GM19467 (cell line): ENCODE measurements around the gene TMEM135.
"Not testable (repeated sequence)": the region's sequence is repeated elsewhere in the genome, so short reads cannot be mapped to it uniquely, and the experiment has no call there.

Experiments used
- ATAC-seq: cut with Tn5 transposase; IDR thresholded peaks from one replicate; pipeline ENCODE4 v1.9.1; 2021; ENCODE audit warnings: mild to moderate bottlenecking, moderate library complexity; ENCODE audit not compliant: unreplicated experiment

Gene TMEM135

DNA sequence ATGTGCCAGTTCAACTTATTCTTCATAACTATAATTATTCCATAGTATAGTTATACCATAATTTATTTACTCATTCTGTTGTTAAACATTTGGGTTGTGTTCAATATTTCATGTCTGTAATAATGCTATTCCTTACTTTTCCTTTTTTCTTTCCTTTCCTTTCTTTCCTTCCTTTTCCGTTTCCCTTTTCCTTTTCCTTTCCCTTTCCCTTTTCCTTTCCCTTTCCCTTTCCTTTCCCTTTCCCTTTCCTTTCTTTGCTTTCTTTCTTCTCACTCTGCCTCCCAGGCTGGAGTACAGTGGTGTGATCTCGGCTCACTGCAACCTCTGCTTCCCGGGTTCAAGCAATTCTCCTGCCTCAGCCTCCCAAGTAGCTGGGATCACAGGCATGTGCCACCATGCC lies 151.2 kb downstream of the TMEM135 start:
- not testable (repeated sequence) for ATAC-seq

DNA sequence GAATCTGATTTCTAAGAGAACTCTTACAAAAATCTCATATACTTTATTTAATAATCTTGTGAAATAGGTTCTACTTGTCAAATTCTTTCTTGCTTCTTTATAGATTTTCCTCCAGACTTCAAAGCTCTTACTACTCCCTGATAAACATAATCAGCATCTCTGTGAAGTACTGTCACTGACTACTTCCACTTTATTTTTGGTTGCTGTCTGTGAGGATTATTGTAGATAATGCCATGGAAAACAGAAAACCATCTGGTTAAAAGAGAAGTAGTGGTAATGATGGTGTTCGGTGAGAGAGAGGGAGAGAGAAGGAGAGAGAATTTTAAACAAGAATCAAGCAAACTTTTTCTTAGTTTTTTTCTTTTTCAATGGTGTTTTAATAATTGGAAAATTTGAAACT lies 152.3 kb downstream of the TMEM135 start:
- ATAC-seq, result no peak

DNA sequence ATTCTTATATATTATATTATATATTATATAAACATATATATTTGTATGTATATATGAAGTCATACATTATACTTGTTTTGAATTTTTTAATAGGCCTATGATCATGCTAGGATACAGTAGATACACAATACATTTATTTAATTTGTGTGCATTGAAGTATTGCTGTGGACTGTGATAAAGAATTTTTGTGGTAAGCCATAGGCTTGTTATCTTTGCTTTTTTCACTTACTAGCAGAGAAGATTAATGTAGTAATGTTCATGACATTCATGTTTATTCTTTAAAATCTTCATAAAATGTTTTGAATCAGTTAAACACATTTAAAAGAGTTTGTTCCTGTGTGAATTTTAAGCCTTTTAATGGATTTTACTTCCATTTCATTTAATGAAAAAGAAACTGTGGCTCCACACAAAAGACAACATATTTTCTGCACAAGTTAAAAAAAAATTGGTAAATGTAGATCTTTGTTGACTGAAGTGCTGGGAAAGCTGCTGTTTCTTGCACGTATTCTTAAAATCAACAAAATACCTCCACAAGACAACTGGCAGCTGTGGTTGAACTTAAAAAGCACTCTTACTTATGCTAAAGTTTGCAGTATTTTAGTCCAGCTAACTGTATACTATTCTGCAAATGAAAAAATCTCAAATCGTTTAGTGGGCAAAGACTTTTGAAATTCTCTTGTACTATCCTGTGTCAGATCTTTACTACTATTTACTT lies 156.2 kb downstream of the TMEM135 start:
- ATAC-seq, result no peak

DNA sequence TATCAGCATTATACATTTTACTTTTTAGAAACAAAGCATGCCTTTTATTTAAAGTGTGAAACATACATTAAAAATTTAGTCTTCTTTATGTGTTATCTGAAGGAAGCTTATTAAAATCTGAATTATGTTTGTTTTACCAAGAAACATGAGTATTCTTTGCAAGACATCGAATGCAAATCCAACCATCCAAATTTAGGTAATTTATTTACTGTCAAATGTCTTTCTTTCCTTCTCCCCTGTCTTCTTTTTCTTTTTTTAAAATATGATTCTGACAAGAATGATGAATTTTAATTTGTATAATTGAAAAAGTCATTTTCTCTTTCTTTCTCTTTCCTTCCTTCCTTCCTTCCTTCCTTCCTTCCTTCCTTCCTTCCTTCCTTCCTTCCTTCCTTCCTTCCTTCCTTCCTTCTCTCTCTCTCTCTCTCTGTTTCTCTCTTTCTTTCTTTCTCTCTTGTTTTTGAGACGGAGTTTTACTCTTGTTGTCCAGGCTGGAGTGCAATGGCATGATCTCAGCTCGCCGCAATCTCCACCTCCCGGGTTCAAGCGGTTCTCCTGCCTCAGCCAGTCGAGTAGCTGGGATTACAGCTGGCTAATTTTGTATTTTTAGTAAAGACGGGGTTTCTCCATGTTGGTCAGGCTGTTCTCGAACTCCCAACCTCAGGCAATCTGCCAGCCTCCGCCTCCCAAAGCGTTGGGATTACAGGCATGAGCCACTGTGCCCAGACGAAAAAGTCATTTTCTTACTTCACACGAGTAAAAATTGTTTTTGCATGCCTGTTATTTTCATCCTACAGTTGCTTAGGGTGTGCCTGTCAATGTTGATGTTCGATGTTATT lies 157.5 kb downstream of the TMEM135 start:
- ATAC-seq, result no peak

DNA sequence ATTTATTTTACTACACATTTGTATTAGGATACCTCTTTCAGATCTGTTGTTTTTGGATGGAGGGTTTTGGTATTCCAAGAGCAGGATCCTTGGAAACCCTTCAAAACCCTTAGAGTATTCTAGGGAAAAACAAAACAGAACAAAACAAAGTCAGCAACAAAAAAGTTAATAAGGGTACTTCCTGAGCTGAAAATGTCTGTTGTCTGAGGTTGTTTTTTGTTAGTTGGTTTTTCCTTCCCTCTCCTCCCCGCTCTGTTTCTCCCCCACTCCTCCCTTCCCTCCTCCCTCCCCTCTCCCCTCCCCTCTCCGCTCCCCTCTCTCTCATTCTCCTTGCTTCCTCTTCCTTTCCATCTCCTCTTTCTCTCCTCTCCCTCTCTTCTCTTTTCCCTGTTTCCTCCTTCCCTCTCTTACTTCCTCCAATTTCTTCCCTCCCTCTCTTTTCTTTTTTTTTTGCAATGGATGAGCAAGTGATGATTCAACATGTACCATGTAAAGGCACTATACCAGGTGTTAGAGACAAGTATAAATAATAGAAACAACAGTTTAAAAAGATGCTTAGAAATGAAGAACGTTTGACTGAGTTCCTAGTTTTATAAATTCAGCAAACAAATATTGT lies 160.6 kb downstream of the TMEM135 start:
- ATAC-seq, result no peak

DNA sequence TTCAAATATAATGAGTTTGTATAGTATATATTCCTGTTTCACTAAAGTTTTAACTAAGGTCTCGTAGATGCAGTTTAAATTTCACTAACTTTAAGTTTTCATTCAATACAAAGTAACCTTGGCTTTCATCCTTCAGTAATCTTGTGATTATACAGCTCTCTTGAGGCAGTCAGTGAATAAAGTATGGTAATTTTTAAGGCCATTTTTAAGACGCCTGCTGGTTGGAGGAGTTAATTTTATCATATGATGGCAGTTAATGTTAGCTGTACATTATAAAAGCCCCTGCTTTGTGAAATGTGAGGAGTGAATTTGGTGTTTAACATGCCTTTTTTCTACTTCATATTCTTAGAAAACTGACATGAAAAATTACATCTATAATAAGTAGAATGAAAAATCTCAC lies 163.6 kb downstream of the TMEM135 start:
- no peak for ATAC-seq

DNA sequence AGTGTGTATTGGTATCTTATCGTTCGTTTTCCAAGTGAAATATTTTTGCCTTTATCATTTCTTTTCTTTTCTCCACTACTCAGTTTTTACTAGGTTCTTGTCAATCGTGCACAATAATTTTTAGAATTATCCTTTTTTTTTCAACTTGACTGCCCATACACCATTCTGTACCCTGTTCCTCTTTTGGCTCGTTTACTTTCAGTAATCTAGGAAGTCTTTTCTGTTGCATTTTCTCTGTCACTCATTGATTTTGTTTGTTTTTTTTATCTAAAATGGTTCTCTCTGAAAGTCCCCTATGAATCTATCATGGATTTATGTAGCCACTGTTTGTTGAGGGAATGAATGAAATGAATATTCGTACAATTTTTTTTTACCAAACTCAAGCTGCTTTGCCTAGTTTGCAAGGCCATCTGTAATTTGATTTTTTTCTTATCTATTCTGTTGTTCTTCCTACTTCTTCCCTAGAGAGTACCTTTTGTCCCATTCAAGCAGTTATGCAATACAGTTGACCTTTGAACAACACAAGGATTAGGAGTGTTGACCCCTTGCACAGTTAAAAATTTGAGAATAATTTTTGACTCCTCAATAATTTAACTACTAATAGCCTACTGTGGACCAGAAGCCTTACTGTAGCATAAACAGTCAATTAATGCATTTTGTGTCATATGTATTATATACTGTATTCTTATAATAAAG lies 166.3 kb downstream of the TMEM135 start:
- ATAC-seq, result no peak

DNA sequence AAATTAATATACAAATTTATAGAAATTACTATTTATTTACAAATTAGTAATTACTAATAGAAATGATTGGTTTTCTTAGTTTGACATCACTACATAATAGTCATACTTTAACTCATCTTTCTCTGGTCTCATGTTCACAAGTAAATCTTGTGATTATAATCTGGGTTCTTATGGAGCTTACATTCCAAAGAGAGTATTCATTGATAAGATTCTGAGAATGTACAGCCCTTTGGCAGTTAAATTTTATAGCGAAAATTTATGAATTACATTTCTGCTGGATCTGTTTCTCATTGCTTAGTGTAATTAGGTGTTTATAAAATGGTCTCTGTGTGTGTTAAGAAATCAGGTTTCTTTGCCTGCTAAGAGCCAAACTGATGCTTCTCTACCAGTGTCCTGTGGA lies 175.2 kb downstream of the TMEM135 start:
- no peak for ATAC-seq

DNA sequence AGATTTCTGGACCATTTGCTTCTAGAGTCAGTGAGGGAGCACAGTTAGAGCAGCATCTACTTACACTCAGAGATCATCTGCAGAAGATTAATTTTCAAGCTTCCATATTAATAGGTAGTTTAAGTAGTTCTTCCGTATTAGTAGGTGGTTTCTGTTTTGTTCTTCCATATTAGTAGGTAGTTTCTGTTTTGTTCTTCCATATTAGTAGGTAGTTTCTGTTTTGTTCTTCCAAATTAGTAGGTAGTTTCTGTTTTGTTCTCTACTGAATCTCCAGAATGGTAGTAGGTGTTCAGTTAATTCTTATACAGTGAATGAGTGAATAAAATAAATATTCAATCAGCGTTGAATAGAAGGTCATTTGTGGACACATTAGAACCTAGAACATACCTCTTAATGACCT lies 175.7 kb downstream of the TMEM135 start:
- peak; percentile 66 for ATAC-seq

DNA sequence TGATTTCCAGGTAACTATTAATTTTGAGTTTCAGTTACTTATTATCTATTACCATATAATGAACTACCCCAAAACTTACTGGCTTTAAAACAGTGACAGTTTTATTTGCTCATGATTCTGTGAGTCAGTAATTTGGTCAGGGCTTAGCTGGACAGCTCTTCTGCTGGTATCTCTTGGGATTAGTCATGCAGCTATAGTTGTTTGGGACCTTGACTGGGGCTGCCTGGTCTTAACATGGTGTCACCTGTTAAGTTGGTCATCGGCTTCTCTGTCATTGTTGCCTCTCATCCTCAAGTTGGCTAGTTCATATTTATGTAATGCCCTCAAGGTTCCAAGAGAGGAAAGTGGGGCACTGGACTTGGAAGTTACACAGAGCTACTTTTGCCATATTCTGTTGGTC lies 177.5 kb downstream of the TMEM135 start:
- ATAC-seq, result no peak

DNA sequence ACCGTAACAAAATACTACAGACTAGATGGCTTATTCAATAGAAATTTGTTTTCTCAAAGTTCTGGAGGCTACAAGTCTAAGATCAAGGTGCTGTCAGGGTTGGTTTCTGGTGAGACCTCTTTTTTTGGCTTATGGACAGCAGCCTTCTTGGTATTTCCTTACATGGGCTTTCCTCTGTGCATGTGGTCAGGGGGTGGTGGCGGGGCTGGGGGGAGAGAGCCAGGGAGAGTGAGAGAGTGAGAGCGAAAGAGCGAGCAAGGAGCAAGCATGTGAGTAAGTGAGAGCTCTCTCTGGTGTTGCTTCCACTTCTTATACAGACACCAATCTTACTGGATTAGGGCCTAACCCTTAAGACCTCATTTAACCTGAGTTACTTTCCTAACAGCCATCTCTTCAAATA lies 181.5 kb downstream of the TMEM135 start:
- peak; percentile 53 for ATAC-seq

DNA sequence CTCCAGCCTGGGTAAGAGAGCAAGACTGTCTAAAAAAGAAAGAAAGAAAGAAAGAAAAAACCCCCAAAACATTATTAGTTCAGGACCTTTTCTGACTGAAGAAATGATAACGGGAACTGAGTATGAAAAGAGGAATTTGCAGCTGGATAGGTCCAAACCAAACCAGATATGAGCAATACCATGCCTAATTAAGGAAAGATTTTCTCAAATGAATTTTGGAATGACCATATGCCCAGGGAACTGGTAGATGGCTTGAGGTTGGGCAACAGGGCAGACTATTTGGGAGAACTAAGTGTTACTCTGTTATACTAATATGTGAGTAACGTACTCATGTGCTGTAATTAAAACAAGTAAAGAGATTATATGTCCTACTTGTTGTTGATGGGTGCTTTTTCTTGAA lies 186.1 kb downstream of the TMEM135 start:
- no peak for ATAC-seq

DNA sequence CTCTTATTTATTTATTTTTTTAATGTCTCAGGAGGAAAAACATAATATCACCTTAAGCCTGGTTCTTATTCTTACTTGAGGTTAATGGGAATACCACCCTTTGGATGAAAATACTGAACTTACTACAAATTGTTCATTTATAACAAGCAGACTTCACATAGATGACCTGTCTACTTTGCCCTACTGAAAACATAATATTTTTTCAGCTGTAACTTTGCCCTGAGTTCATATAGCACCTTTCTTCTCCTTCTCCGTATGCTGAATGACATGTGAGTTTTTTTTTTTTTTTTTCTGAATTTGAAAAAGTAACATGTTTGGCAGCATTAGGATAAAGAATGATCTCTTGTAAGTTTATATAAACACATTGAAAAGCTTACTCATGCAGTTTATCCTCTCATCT lies 186.8 kb downstream of the TMEM135 start:
- ATAC-seq, result no peak

DNA sequence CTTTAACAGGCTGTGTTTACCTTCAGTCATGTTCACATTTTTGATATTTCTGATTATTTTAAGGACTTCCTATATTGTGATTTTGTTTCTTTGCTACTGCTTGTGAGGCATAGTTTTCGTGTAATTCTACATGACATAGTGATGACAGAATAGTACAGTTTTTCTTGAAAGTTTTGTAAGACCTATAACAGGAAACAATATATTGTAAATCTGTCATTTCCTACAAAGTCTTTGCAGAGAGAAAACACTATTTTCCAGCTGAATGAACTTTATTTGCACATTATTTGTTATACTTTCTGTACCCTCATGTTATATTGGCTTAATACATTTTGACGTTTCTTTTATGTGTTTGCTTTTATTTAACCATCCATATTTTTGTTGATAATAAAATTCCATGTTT lies 191.1 kb downstream of the TMEM135 start:
- ATAC-seq, result no peak

DNA sequence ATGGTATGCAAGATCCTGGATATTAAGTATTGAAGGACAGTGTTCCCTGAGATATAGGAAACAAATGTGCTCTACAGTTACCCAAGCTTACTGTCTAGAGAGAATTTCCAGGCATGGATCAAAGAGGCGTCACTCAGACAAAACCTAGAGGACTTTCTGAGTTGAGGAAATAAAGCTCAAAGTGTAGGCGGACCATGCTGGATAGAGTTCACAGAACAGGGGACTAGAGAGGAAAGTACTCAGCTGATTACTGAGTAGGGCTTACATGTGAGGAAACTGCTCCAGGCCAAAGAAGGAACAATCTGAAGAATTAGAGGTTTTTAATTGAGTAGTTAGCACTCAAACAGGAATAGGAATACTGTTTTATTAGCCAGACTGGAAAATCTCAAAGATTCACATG lies 193.3 kb downstream of the TMEM135 start:
- ATAC-seq, result no peak

DNA sequence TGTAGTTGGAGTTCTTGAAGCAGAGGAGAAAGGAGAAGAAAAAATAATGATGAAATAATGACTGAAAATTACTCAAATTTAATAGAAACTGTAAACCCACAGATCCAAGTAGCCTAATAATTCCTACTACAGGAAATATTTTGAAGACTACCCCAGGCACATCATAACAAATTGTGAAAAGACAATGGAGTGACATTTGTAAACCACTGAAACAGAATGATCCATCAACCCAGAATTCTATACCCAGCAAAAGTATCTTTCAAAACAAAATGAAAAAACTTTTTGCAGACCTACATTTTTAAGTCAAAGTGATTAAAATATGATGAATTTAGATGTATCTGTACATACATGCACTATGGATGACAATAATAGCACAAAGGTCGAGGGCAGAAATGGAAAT lies 194.6 kb downstream of the TMEM135 start:
- no peak for ATAC-seq

DNA sequence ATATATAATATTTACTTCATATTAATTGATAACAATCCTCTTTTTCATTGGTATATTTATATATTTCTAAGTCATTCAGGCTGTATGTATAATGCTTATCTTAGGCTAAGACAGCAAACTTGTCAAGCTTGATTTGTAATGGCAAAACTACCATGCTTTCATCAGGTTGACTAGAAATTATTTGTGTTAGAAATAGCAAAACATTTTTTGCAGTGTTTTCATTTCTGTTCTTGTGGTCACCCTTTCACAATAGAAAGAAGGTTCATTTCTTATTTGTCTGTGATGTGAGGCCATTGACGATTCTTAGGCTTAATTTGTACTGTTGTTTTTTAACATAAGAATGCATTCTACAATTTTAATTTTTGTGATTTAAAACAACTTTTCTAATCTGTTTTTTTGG lies 197.6 kb downstream of the TMEM135 start:
- ATAC-seq, result no peak

DNA sequence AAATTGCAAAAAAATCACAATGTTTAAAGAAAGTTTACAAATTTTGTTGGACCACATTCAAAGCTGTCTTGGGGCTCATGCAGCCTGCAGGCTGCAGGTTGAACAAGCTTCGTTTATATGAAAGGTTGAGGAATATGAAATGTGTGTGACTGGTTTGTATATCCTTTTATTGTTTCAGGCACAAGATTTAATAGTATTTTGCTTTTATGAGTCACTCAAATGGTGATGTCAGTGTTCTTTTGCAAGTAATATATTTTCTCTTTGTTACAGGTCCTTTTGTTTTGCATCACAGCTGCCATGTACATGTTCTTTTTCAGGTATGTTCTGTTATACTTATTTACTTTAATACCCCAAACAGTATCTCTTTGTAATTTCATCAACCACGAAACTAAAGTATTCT lies 198.6 kb downstream of the TMEM135 start:
- ATAC-seq, result no peak

DNA sequence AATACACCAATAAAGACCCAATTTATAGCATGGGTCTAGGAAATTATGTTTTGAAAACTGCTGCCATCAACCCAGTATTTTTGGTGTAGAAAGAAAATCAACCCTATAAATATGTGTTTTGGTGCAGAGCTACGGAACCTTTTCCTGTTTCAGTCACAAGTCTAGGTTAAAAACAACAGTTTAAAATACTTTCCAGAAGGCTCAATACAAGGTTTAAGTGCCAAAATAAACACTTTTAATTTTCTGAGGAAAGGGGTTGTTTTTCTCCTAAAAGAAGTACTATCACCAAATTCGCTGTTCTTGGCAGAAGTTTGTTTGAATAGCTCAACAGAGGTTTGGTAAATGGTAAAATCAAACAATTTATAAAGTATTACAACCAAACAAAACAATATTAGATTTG lies 201.3 kb downstream of the TMEM135 start:
- ATAC-seq, result no peak

DNA sequence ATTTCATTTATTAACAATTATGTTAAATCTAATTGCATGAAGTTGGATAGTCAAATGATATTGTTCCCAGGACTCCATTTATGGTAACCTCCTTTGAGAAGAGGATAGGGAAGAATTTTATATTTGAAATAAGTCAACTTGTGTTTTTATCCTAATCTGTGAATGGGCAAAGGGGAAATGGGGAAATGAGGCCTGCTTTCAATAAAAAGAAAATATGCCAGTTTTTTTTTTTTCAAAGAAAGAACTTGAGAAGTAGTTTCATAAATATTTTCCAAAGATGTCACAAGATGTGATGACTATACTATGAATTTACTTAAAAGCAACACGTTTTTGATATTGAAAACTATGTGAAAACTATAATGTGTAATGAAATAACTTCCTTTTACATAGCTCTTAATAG lies 201.8 kb downstream of the TMEM135 start:
- ATAC-seq, result no peak

DNA sequence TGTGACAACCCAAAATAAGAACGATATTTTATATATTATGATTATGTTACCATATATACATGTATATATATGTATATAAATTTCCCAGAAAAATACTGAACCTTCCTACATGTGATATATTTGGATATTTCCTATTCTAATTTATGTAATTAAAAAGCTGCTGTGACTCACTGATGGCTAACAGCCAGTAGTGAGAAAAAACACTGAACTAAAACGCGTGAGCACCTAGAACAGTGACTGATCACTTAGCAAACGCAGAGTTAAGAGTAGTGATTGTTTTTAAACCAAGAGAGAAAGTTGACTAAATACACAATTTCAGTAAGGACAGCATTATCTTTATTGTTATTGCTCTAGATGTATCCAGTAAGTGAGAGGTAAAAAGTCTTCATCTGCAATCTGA lies 213.8 kb downstream of the TMEM135 start:
- no peak for ATAC-seq
